Measurements from ENCODE around the gene ATP4A.
"Not testable (repeated sequence)": the region's sequence is repeated elsewhere in the genome, so short reads cannot be mapped to it uniquely, and the experiment has no call there.

The ATP4A gene

GRCh38 chr19:35563207-35563829 is at the start of gene ATP4A:
Gene ATP4A (minus strand): TSS chr19:35563658. CDS start chr19:35563629, 29 bp downstream.
- no peak for DNase-seq

GRCh38 chr19:35612559-35613321 is 49.3 kb upstream of the ATP4A start, which contains the start of gene HAUS5:
Gene HAUS5 (plus strand): TSS chr19:35612735. CDS start chr19:35612795, 60 bp downstream.
- DNase-seq = peak; percentile 92 to 96

GRCh38 chr19:35612224-35612558 is 48.7 kb upstream of the ATP4A start:
- DNase-seq = no peak

DNA sequence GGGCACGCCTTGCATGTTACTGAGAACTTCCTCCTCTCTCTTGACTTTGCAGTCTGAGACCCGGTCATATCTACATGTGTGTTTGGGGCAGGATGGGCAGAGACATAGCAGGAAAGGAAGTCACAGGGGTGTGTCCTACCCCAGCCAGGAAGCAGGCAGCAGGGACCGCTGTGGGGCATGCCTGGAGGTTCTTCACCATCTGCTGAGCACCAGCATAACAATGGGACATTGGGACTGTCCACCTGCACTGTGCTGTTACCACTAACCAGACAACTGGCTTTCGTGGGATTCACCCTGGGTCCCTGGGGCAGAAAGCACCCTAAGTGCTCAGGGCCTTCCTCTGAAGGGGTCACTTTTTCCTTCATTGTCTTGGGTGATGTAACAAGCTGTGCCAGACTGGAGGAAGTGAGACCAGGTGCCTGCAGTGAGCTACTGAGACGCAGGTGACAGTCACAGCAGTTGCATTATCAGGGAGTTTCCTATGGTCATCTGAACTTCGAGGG is 46.4 kb upstream of the ATP4A start:
- DNase-seq = no peak

DNA sequence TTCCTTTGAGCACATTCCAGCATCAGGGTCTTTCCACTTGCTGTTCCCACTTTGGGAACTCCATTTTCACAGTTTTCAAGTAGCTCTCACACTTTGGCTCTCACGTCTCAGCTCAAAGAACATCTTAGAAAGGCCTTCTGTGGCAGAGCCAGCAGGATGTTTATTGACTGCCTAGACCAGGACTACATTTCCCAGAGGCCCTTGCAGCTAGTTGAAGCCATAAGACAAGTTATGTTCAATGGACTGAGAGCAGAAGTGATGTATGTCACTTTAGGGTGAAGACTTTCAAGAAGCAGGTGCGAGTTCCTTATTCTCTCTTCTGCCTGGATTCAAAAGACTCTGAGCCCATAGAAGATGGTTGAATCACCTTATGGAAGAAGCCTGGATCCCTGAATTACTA is 44.8 kb upstream of the ATP4A start:
- DNase-seq = no peak

- no peak for DNase-seq
These were observed 44.2 kb upstream of the ATP4A start for GRCh38 chr19:35607661-35608060.

DNA sequence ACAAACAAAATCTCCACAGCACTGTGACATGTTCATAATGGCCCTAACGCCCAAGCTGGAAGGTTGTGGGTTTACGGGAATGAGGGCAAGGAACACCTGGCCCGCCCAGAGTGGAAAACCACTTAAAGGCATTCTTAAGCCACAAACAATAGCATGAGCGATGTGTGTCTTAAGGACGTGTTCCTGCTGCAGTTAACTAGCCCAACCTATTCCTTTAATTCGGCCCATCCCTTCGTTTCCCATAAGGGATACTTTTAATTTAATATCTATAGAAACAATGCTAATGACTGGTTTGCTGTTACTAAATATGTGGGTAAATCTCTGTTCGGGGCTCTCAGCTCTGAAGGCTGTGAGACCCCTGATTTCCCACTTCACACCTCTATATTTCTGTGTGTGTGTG is 43.7 kb upstream of the ATP4A start:
- not testable (repeated sequence) for DNase-seq

GRCh38 chr19:35604436-35604835 is 41.0 kb upstream of the ATP4A start:
- DNase-seq = not testable (repeated sequence)

- DNase-seq = no peak
These were observed 38.5 kb upstream of the ATP4A start for GRCh38 chr19:35601971-35602370.

DNA sequence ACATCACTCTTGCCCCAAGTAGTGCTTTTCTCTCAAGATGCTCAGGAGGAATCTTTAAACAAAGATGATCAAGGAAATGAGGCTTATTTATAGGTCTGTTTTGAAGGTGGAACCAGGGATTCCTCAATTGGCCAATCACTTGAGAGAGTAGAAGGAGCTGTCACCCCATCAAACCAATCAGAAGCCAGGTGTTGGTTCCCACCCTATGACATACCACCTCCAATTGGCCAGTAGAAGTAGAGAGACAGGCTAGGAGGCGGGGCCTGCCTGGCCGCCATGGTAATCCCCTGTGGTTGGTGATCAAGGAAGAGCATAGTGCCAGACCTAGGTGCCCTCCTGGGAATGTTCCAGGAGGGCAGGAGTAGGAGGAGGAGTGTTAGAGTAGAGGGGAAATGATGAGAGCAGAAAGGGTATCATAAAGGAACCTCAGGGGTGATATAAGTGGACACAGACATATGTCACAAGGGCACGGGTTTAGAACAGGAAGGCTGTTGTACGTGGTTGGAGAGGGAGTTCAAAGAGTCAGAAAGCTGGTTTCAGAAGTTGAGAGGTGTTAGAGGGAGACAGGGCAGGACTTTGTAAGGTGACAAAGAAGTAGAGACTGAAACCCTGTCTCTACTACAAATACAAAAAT is 33.0 kb upstream of the ATP4A start:
- DNase-seq = no peak

- DNase-seq = no peak
These were observed 32.5 kb upstream of the ATP4A start for GRCh38 chr19:35595928-35596327.

GRCh38 chr19:35595026-35595425 is 31.6 kb upstream of the ATP4A start:
- not testable (repeated sequence) for DNase-seq

DNA sequence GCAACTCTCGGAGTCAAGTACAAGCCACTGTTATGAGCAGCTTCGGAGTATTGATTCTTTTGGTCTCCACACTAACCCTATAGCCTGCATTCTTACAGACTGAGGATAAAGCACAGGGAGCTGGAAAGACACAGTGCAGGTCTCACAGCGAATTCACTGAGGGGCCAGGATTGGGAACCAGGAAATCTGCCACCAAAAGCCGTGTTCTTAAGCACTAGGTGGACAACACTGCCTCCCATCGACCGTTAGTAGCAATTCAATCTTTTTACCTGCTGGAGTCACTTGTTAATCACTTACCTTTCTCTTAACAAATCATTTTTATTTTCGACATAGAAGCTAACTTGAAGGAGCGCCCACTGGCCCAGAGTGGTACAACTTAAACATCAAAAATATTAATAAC is 28.8 kb upstream of the ATP4A start:
- no peak for DNase-seq

GRCh38 chr19:35590875-35591274 is 27.4 kb upstream of the ATP4A start:
- no peak for DNase-seq

- DNase-seq = no peak
These were observed 23.9 kb upstream of the ATP4A start for GRCh38 chr19:35587321-35587720.

DNA sequence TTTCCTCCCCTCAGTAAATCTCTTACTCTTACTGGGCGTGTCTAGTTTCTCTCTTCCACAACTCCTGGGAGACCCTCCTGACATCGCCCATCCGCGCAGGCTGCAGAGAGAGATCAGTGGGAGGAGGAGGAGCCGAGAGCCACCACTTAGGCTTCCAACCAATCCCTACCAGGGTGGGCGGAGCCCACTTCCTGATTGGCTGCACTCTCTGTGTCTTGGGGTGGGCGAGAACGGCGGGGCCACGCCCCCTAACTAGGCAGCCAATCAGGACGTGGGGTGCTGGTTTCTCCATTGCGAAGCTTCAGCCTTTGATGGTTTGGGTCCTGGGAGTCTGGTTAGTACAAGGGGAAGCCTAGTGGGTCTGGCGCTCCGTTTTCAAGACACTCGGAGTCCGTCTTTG is 22.4 kb upstream of the ATP4A start, which contains the start of gene PMIS2:
TSS of gene PMIS2 (plus strand) at position 326 of the 400 bp plus-strand sequence. CDS start 87 bp downstream, outside the sequence.
- DNase-seq = peak in 1 of 2 experiments; percentile 6

DNA sequence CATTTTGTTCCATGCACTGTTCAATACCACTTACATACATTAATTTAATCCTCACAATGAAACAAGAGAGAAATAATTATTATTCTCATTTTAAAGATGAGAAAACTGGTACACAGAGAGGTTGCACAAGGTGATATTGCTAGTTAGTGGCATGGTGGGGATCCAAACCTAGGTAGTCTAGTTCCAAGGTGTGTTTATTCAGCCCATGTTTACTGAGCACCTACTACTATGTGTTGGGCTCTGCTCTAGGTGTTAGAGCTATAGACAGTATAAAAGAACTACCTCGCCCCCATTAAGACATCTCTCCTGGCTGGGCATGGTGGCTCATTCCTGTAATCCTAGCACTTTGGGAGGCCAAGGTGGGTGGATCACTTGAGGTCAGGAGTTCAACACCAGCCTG is 19.3 kb upstream of the ATP4A start:
- DNase-seq = no peak

GRCh38 chr19:35578707-35579106 is 15.2 kb upstream of the ATP4A start:
- no peak for DNase-seq

DNA sequence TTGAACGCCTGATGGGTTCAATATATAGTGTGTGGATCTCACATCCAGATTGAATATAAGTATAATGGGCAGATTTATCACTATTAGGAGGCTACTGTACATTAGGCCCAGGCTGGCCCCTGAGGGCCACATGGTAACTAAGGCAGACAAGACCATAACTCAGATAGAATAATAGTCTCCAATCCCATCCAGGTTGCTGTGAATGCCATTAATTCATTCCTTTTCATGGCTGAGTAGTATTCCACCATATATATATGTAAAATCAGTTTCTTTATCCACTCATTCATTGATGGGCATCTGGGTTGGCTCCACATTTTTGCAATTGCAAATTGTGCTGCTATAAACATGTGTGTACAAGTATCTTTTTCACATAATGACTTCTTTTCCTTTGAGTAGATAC is 14.5 kb upstream of the ATP4A start:
- DNase-seq = no peak

GRCh38 chr19:35571406-35571965 is 8.0 kb upstream of the ATP4A start:
- DNase-seq = no peak

GRCh38 chr19:35569281-35569781 is 5.9 kb upstream of the ATP4A start:
- no peak for DNase-seq

DNA sequence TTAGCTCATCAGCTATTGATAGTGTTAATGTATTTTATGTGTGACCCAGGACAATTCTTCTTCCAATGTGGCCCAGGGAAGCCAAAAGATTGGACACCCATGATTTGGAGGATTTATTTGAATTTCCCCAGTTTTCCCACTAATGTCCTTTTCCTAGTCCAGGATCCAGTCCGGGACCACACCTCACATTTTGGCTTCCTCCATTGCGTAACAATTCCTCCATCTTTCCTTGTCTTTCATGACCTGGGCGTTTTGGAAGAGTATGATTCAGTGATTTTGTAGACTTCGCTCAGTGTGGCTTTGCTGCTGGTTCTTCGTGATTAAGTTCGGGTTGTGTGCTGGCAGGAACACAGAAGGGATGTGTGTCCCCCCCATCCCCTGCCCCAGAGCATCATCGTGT is 3.3 kb upstream of the ATP4A start:
- DNase-seq = no peak
